Lower leg skin (tissue), 4 donors: ENCODE data around the gene OR10H1. TPM values are rescaled to one million over a fixed set of nuclear protein-coding genes. Genes with fewer than 3 reads are reported as not detected.
"Not testable (repeated sequence)": the region's sequence is repeated elsewhere in the genome, so short reads cannot be mapped to it uniquely, and the experiment has no call there.

Source experiments
- DNase-seq, 2 donors: peaks; one replicate each; pipeline ENCODE4 v3.0.0-alpha.2; 2019; ENCODE audit warnings: low spot score in 2 of 2
- H3K4me3 ChIP-seq: fragments of 200-600 bp; sonication (generic); 2 replicates; pipeline ENCODE4 v1.5.1; 2017; ENCODE audit warnings: mild to moderate bottlenecking, low read depth; ENCODE audit not compliant: poor library complexity, severe bottlenecking
- CTCF ChIP-seq, 3 donors: fragments of 450-650 bp; IDR thresholded peaks; one replicate each; pipeline ENCODE4 v1.5.1; 2016; ENCODE audit warnings: antibody characterized with exemption in 3 of 3, mild to moderate bottlenecking in 3 of 3, moderate library complexity in 2 of 3
- POLR2A ChIP-seq, 2 donors: fragments of 450-650 bp; IDR thresholded peaks; one replicate each; pipeline ENCODE4 v1.6.1; 2016 to 2017; ENCODE audit warnings: antibody characterized with exemption in 2 of 2, mild to moderate bottlenecking in 1 of 2, moderate library complexity in 1 of 2
- WGBS, 2 donors: methylation state at CpG; one replicate each; pipeline ENCODE4 v1.1.5; 2018; 5-methylcytosine and 5-hydroxymethylcytosine counted together
- intact Hi-C: fragments of 100-400 bp; cut with DNase I; formaldehyde crosslinking; loops from one replicate; pipeline ENCODE4 v1.15.0; 2023; ENCODE audit warnings: low total_unique reads
- total RNA-seq, 4 donors: library from RNA; depleted of rRNA; stranded (reverse); fragments of >200 nt; gene quantifications; one replicate each; pipeline ENCODE4 v1.1.0, GENCODE V29; 2016

The OR10H1 gene
- total RNA-seq, 4 donors from 2014 or later = 0.06 to 0.30 TPM; not detected in 2

- no peak overlapping the region for H3K4me3 ChIP-seq
- WGBS, 2 donors = 69 to 77% methylated on average over 3 of the region's 3 CpGs
- no peak for TF ChIP-seq CTCF (IDR thresholded peaks at IDR 0.05)
- TF ChIP-seq POLR2A (IDR thresholded peaks at IDR 0.05) = no peak
- no peak for DNase-seq
- intact Hi-C loops = loop anchor here (5.0 kb wide), 1 partner anchor 1988 kb away; no protein-coding TSS in a partner anchor
Observed at GRCh38 chr19:15850385-15850784, 34.9 kb upstream of the OR10H1 start.

- no peak for DNase-seq
- WGBS, 2 donors = 82 to 89% methylated on average over 6 of the region's 6 CpGs
- H3K4me3 ChIP-seq = no peak overlapping the region
- intact Hi-C loops = no loop called here
- TF ChIP-seq CTCF (IDR thresholded peaks at IDR 0.05) (no peak), POLR2A (IDR thresholded peaks at IDR 0.05) (no peak)
Observed at GRCh38 chr19:15846923-15847322, 31.5 kb upstream of the OR10H1 start.

GRCh38 chr19:15843894-15844222 lies 28.4 kb upstream of the OR10H1 start:
- 40 to 53% methylated on average over 5 to 8 of the region's 8 CpGs for WGBS, 2 donors
- H3K4me3 ChIP-seq, intact Hi-C loops, DNase-seq: not testable (repeated sequence)

- no peak for TF ChIP-seq POLR2A (IDR thresholded peaks at IDR 0.05)
- TF ChIP-seq CTCF (IDR thresholded peaks at IDR 0.05) = no peak
Observed at GRCh38 chr19:15843203-15843893, 27.9 kb upstream of the OR10H1 start.

GRCh38 chr19:15841875-15842569 lies 26.6 kb upstream of the OR10H1 start:
- TF ChIP-seq CTCF (IDR thresholded peaks at IDR 0.05) = no peak
- no peak for TF ChIP-seq POLR2A (IDR thresholded peaks at IDR 0.05)
- WGBS, 2 donors = 66 to 69% methylated on average over 8 to 11 of the region's 11 CpGs
- intact Hi-C loops = no loop called here
- no peak overlapping the region for H3K4me3 ChIP-seq
- DNase-seq = no peak

More at GRCh38 chr19:15843203-15843893, 27.9 kb upstream of the OR10H1 start:
- H3K4me3 ChIP-seq = no peak overlapping the region
- intact Hi-C loops = no loop called here
- 35 to 47% methylated on average over 5 of the region's 5 CpGs for WGBS, 2 donors
- no peak for DNase-seq

- no peak for DNase-seq
- no peak overlapping the region for H3K4me3 ChIP-seq
- intact Hi-C loops = no loop called here
- 60 to 75% methylated on average over 2 of the region's 2 CpGs for WGBS, 2 donors
- TF ChIP-seq POLR2A (IDR thresholded peaks at IDR 0.05) = no peak
- TF ChIP-seq CTCF (IDR thresholded peaks at IDR 0.05) = no peak
Observed at GRCh38 chr19:15840833-15841232, 25.4 kb upstream of the OR10H1 start.

GRCh38 chr19:15839888-15840287 lies 24.4 kb upstream of the OR10H1 start:
- DNase-seq, intact Hi-C loops, H3K4me3 ChIP-seq: not testable (repeated sequence)
- WGBS, 2 donors = 67 to 71% methylated on average over 4 of the region's 4 CpGs
